HEK293 (cell line): ENCODE results near the gene PFDN5.

ENCODE experiments used
- CTCF ChIA-PET: fragments of 350-600 bp; formaldehyde crosslinking; extraction: SDS; loops from one replicate; lab custom pipeline; 2021; ENCODE audit warnings: antibody characterized with exemption; lab: Yijun Ruan, JAX
- POLR2A ChIA-PET: fragments of 300-600 bp; formaldehyde crosslinking; extraction: SDS; loops from one replicate; lab custom pipeline; 2020; ENCODE audit warnings: antibody characterized with exemption, inconsistent platforms; lab: Yijun Ruan, JAX
- H3K27ac ChIP-seq: fragments of 200-500 bp; sonication (Bioruptor generic); 2 replicates; pipeline ENCODE4 v1.5.1; 2014; ENCODE audit warnings: low read depth, low read length, control low read depth, inconsistent platforms; ENCODE audit errors: extremely low read depth
- H3K36me3 ChIP-seq, 2 experiments: fragments of 200-500 bp in 1 of 2; sonication (Bioruptor generic) in 1 of 2; 1 replicate in 1 of 2; 2 replicates in 1 of 2; pipeline ENCODE4 v1.5.1; 2014 to 2017; ENCODE audit warnings: inconsistent platforms in 2 of 2, low read length in 2 of 2; ENCODE audit not compliant: control insufficient read depth in 2 of 2, insufficient read depth in 1 of 2
- H3K4me1 ChIP-seq: fragments of 200-500 bp; sonication (Bioruptor generic); 2 replicates; pipeline ENCODE4 v1.5.1; 2014; ENCODE audit warnings: mild to moderate bottlenecking, low read length, inconsistent platforms; ENCODE audit not compliant: control insufficient read depth, insufficient read depth
- H3K4me3 ChIP-seq: 2 replicates; pipeline ENCODE4 v1.5.1; 2011; ENCODE audit warnings: low read depth, mild to moderate bottlenecking, control low read depth, low read length, moderate library complexity
- H3K9me3 ChIP-seq: fragments of 200-500 bp; sonication (Bioruptor generic); 2 replicates; pipeline ENCODE4 v1.5.1; 2014; ENCODE audit warnings: low read depth, low read length, inconsistent platforms; ENCODE audit not compliant: control insufficient read depth, insufficient read depth
- BCL11A ChIP-seq: fragments of 450-650 bp; formaldehyde crosslinking; IDR thresholded peaks from 2 replicates; pipeline ENCODE4 v1.5.1; 2016; ENCODE audit warnings: low read depth, missing biosample characterization, missing genetic modification characterization
- GFI1B ChIP-seq: fragments of 450-650 bp; formaldehyde crosslinking; IDR thresholded peaks from 2 replicates; pipeline ENCODE4 v1.5.1; 2016; ENCODE audit warnings: missing biosample characterization, missing genetic modification characterization
- KLF10 ChIP-seq: fragments of 450-650 bp; IDR thresholded peaks from 2 replicates; pipeline ENCODE4 v1.5.1; 2018; ENCODE audit warnings: missing biosample characterization, mild to moderate bottlenecking, missing genetic modification characterization
- PATZ1 ChIP-seq: fragments of 450-650 bp; formaldehyde crosslinking; IDR thresholded peaks from 2 replicates; pipeline ENCODE4 v1.5.1; 2016; ENCODE audit warnings: missing biosample characterization, missing genetic modification characterization
- SP7 ChIP-seq: fragments of 450-650 bp; formaldehyde crosslinking; IDR thresholded peaks from 2 replicates; pipeline ENCODE4 v1.5.1; 2016; ENCODE audit warnings: missing biosample characterization, missing genetic modification characterization
- ZNF121 ChIP-seq: fragments of 450-650 bp; formaldehyde crosslinking; IDR thresholded peaks from 2 replicates; pipeline ENCODE4 v1.5.1; 2016; ENCODE audit warnings: missing biosample characterization, missing genetic modification characterization
- ZNF26 ChIP-seq: fragments of 450-650 bp; formaldehyde crosslinking; IDR thresholded peaks from 2 replicates; pipeline ENCODE4 v1.5.1; 2016; ENCODE audit warnings: missing biosample characterization, missing genetic modification characterization
- TF ChIP-seq, protein P1 (sequence below): fragments of 450-650 bp; formaldehyde crosslinking; IDR thresholded peaks from 2 replicates; pipeline ENCODE4 v1.5.1; 2016; ENCODE audit warnings: missing biosample characterization, missing genetic modification characterization
- TF ChIP-seq, protein P2 (sequence below): fragments of 450-650 bp; formaldehyde crosslinking; optimal IDR thresholded peaks from 2 replicates; pipeline ENCODE3; 2016; ENCODE audit warnings: missing biosample characterization, mild to moderate bottlenecking, missing genetic modification characterization
- TF ChIP-seq, protein P3 (sequence below): fragments of 450-650 bp; formaldehyde crosslinking; IDR thresholded peaks from 2 replicates; pipeline ENCODE4 v1.5.1; 2016; ENCODE audit warnings: missing biosample characterization, missing genetic modification characterization, low read depth
- TF ChIP-seq, protein P4 (sequence below): fragments of 450-650 bp; IDR thresholded peaks from 2 replicates; pipeline ENCODE4 v1.5.1; 2018; ENCODE audit warnings: missing biosample characterization, missing genetic modification characterization

The PFDN5 gene

GRCh38 chr12:53252349-53252916 lies 42.9 kb upstream of the PFDN5 start (continued):
- TF ChIP-seq, protein P1, sequence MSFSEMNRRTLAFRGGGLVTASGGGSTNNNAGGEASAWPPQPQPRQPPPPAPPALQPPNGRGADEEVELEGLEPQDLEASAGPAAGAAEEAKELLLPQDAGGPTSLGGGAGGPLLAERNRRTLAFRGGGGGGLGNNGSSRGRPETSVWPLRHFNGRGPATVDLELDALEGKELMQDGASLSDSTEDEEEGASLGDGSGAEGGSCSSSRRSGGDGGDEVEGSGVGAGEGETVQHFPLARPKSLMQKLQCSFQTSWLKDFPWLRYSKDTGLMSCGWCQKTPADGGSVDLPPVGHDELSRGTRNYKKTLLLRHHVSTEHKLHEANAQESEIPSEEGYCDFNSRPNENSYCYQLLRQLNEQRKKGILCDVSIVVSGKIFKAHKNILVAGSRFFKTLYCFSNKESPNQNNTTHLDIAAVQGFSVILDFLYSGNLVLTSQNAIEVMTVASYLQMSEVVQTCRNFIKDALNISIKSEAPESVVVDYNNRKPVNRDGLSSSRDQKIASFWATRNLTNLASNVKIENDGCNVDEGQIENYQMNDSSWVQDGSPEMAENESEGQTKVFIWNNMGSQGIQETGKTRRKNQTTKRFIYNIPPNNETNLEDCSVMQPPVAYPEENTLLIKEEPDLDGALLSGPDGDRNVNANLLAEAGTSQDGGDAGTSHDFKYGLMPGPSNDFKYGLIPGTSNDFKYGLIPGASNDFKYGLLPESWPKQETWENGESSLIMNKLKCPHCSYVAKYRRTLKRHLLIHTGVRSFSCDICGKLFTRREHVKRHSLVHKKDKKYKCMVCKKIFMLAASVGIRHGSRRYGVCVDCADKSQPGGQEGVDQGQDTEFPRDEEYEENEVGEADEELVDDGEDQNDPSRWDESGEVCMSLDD (tag by site-specific recombination) = 0 out of 2 replicates have a peak, but pooled peaks have one; percentile 71
- peak; percentile 7; the same call in 1 of the 2 replicates for TF ChIP-seq SP7 (tag by site-specific recombination)
- no peak; the same call in 1 of the 2 replicates for TF ChIP-seq KLF10
- TF ChIP-seq ZNF121 (tag by site-specific recombination) = 0 out of 2 replicates have a peak, but pooled peaks have one; percentile 12
- TF ChIP-seq, protein P2, sequence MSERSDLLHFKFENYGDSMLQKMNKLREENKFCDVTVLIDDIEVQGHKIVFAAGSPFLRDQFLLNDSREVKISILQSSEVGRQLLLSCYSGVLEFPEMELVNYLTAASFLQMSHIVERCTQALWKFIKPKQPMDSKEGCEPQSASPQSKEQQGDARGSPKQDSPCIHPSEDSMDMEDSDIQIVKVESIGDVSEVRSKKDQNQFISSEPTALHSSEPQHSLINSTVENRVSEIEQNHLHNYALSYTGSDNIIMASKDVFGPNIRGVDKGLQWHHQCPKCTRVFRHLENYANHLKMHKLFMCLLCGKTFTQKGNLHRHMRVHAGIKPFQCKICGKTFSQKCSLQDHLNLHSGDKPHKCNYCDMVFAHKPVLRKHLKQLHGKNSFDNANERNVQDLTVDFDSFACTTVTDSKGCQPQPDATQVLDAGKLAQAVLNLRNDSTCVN (tag by site-specific recombination) = peak; percentile 20
- peak; percentile 3; the same call in 1 of the 2 replicates for TF ChIP-seq PATZ1 (tag by site-specific recombination)
- no peak for TF ChIP-seq ZNF26 (tag by site-specific recombination)

DNA sequence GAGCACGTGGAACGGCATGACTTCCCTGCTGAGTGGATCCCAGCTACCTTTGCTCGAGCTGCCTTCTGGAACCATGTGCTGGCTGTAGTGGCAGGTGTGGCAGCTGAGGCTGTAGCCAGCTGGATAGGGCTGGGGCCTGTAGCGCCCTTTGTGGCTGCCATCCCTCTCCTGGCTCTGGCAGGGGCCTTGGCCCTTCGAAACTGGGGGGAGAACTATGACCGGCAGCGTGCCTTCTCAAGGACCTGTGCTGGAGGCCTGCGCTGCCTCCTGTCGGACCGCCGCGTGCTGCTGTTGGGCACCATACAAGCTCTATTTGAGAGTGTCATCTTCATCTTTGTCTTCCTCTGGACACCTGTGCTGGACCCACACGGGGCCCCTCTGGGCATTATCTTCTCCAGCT lies 42.0 kb upstream of the PFDN5 start:
- ChIA-PET POLR2A (interaction anchor here (0.9 kb wide), 1 partner anchor 16 kb away, joined by 3 read pairs; no protein-coding TSS in a partner anchor), CTCF (interaction anchor here (1.0 to 4.6 kb wide), 2 partner anchors 15 to 40 kb away, joined by 3 to 53 read pairs; partner anchors contain the start of gene ESPL1)
- Histone ChIP-seq H3K9me3 (no peaks in the 10 kb centered on the region), H3K4me1 (peaks cover 4% of the 10 kb centered on the region; the same call in 1 of the 2 replicates), H3K27ac (no peak overlapping the region), H3K4me3 (no peak overlapping the region), H3K36me3 (peaks cover 0 to 22% of the 10 kb centered on the region in 2 experiments; a peak in 1 of 3 replicates)
- no peak for TF ChIP-seq GFI1B (tag by site-specific recombination)
- TF ChIP-seq BCL11A (tag by site-specific recombination) = no peak
- TF ChIP-seq, protein P3, sequence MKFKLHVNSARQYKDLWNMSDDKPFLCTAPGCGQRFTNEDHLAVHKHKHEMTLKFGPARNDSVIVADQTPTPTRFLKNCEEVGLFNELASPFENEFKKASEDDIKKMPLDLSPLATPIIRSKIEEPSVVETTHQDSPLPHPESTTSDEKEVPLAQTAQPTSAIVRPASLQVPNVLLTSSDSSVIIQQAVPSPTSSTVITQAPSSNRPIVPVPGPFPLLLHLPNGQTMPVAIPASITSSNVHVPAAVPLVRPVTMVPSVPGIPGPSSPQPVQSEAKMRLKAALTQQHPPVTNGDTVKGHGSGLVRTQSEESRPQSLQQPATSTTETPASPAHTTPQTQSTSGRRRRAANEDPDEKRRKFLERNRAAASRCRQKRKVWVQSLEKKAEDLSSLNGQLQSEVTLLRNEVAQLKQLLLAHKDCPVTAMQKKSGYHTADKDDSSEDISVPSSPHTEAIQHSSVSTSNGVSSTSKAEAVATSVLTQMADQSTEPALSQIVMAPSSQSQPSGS (tag by site-specific recombination) = no peak
- TF ChIP-seq, protein P4, sequence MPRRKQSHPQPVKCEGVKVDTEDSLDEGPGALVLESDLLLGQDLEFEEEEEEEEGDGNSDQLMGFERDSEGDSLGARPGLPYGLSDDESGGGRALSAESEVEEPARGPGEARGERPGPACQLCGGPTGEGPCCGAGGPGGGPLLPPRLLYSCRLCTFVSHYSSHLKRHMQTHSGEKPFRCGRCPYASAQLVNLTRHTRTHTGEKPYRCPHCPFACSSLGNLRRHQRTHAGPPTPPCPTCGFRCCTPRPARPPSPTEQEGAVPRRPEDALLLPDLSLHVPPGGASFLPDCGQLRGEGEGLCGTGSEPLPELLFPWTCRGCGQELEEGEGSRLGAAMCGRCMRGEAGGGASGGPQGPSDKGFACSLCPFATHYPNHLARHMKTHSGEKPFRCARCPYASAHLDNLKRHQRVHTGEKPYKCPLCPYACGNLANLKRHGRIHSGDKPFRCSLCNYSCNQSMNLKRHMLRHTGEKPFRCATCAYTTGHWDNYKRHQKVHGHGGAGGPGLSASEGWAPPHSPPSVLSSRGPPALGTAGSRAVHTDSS (tag by site-specific recombination) = 0 out of 2 replicates have a peak, but pooled peaks have one; percentile 20
